Retinal pigment epithelial cell (primary cell): ENCODE measurements around the gene ARMC5.

Experiments used
- DNase-seq: peaks from one replicate; pipeline ENCODE4 v3.0.0-alpha.2; 2010; ENCODE audit warnings: low read depth
- H3K4me3 ChIP-seq: 2 replicates; pipeline ENCODE4 v1.5.1; 2011; ENCODE audit warnings: mild to moderate bottlenecking, low read length, control low read depth, moderate library complexity
- TF ChIP-seq, protein P1 (sequence below): conservative IDR thresholded peaks from 2 replicates; pipeline ENCODE4 v1.5.1; 2011; ENCODE audit warnings: low read depth, low read length, control low read depth, inconsistent platforms

ARMC5 gene

DNA sequence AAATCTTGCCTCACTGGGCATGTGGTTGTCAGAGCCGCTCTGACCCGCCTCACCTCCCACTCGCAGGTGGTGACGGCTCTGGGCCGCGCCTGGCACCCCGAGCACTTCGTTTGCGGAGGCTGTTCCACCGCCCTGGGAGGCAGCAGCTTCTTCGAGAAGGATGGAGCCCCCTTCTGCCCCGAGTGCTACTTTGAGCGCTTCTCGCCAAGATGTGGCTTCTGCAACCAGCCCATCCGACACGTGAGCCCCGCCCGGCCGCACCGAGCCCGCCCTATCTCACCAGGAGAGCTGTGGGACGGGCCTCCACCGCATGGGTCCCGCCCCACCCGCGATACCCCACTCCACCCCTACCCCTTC is 16.6 kb downstream of the ARMC5 start:
- TF ChIP-seq, protein P1, sequence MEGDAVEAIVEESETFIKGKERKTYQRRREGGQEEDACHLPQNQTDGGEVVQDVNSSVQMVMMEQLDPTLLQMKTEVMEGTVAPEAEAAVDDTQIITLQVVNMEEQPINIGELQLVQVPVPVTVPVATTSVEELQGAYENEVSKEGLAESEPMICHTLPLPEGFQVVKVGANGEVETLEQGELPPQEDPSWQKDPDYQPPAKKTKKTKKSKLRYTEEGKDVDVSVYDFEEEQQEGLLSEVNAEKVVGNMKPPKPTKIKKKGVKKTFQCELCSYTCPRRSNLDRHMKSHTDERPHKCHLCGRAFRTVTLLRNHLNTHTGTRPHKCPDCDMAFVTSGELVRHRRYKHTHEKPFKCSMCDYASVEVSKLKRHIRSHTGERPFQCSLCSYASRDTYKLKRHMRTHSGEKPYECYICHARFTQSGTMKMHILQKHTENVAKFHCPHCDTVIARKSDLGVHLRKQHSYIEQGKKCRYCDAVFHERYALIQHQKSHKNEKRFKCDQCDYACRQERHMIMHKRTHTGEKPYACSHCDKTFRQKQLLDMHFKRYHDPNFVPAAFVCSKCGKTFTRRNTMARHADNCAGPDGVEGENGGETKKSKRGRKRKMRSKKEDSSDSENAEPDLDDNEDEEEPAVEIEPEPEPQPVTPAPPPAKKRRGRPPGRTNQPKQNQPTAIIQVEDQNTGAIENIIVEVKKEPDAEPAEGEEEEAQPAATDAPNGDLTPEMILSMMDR = no peak
- no peak overlapping the region for H3K4me3 ChIP-seq
- no peak for DNase-seq

DNA sequence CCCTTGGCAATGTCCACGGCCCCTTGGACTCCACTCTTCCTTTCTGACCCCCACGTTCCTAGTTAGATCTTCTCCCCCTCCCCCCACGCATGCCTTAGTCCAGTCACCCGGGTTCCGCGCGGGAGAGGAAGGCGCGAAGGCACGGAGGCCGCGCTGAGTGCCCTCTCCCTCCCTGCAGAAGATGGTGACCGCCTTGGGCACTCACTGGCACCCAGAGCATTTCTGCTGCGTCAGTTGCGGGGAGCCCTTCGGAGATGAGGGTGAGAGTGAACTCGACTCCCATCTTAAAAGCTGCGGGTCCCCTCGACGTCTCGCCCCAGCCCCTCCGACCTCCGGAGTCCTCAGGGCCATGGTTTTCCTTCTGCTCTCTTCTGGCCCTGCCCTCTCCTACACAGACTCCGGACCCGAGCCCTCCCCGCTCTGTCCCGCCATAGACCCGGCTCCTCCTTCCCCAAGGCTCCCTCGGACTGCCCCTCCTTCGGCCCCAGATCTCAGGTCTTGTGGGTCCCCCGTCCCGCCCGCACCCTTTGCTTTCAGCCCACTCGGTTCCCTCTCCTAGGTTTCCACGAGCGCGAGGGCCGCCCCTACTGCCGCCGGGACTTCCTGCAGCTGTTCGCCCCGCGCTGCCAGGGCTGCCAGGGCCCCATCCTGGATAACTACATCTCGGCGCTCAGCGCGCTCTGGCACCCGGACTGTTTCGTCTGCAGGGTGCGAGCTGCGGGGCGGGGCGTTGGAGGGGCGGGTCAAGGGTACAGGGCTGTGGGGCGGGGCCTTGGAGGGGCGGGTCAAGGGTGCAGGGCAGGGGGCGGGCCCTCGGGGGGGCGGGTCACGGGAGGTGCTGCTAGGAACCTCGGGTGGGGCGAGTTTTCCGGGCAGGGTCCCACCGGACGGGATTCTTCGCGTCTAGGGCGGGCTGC is 17.3 kb downstream of the ARMC5 start:
- H3K4me3 ChIP-seq = peak overlapping the region; percentile 44
- TF ChIP-seq, protein P1 = no peak
- DNase-seq = no peak

DNA sequence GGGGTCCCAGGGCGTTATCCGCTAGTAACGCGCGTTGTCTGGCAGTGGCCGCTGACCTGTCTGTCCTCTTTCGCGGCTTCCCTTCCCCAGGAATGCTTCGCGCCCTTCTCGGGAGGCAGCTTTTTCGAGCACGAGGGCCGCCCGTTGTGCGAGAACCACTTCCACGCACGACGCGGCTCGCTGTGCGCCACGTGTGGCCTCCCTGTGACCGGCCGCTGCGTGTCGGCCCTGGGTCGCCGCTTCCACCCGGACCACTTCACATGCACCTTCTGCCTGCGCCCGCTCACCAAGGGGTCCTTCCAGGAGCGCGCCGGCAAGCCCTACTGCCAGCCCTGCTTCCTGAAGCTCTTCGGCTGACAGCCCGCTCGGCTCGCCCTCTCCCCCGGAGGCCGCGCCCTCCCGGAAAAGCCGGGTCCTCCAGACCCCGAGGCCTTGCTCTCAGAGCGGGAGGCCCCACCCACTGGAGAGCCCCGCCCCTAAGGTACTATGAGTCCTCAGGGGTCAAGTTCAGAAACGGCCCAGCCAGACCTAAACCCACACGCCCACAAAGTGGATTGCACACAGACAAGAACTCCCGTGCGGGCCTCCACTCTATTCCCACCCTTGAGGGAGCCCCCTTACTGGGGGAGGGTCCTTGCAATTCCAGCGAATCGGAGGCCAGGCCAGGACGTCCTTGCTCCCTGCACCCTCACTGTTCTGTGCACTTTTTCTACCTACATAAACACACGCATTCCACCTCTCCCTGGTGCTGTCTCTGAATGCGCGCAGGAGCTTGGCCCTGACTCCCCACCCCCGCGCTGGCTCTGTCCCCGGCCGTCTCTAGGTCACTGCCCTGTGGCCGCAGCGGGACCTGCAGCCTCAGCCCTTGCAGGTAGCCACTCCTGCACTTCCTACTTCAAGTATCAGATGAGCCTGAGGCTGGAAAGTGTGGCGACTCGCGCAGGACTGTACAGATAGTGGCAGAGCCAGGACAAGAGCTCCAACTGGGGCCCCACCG is 18.2 kb downstream of the ARMC5 start:
- DNase-seq = no peak
- TF ChIP-seq, protein P1 = no peak
- H3K4me3 ChIP-seq = peak overlapping the region; percentile 34

DNA sequence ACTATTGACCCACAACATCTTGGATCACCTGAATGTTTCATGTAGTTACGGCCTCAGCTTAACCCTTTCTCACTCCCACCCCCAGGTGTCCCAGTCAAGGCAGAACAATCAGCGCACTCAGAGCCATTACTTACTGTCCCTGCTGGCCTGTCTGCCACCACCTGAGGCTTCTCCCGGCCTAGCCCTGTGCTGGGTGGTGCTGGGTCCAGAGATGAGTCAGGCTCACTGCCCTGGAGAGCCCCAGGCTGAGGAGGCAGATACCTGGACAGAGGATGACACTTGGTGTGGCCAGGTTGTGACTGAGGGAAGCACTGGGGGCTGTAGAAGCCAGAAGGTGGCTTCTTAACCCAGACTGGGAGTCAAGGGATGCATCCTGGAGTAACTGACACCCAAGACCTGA is 19.7 kb downstream of the ARMC5 start:
- no peak overlapping the region for H3K4me3 ChIP-seq
- TF ChIP-seq, protein P1 = no peak

DNA sequence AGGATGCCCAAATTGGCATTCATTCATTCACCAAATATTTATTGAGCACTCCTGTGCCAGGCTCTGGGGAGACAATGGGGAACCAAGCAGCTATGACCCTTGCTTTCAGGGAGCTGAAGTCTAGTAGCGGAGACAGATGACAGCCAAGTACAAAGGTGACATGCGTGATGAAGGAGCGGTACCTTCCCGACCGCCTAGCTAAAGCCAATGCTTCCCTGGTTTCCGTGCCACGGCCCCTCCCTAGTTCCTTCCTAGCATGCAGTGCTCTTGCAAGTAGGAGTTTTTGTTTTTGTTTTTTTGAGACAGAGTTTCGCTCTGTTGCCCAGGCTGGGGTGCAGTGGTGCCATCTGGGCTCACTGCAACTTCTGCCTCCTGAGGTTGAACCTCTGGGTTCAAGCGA is 20.4 kb downstream of the ARMC5 start:
- TF ChIP-seq, protein P1 = no peak
- no peak overlapping the region for H3K4me3 ChIP-seq
- DNase-seq = no peak

More for the DNA sequence above, 19.7 kb downstream of the ARMC5 start:
- no peak for DNase-seq

DNA sequence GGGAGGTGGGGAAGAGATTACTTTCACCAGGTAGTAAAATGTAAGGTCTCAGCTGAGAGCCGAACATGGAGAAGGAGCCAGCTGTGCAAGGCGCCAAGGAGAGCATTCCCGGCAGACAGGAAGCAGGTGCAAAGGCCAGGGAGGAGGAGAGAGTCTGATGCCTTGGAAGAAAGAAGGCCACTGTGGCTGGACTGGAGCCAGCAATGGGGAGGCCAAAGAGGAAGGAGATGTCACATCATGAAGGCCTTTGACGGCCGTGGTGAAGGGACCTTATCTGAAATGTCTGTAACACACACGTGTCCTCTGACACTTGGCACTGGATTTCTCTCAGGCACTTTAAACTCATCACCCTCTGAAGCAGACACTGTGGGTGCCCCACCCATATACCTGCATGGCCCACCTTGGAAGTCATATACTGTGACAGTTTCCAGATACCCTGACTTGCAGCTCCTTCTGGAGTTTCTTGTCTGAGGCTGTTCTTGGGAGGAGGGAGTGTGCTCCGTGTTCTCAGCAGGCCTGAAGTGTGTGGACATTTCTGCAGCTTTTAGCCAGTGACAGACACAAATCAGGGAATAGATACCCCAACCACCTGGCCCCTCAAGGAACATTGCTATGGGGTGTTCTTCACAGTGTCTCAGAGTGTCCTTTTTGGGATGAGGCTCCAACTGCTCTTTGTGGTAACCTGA is 21.7 kb downstream of the ARMC5 start:
- no peak for DNase-seq
- H3K4me3 ChIP-seq = no peak overlapping the region
- TF ChIP-seq, protein P1 = no peak
